Muscle layer of colon (tissue), 2 donors: ENCODE data around the gene USP7.

Experiments
- H3K27ac ChIP-seq: one replicate; pipeline ENCODE4 v1.7.0; 2013; ENCODE audit warnings: low read depth, mild to moderate bottlenecking, low read length, moderate library complexity
- H3K27me3 ChIP-seq, 2 donors: one replicate each; pipeline ENCODE4 v1.7.0; 2013; ENCODE audit warnings: low read length in 2 of 2, mild to moderate bottlenecking in 2 of 2; ENCODE audit not compliant: insufficient read depth in 2 of 2, control insufficient read depth in 1 of 2
- H3K36me3 ChIP-seq: one replicate; pipeline ENCODE4 v1.7.0; 2013; ENCODE audit warnings: mild to moderate bottlenecking, low read length; ENCODE audit not compliant: insufficient read depth
- H3K4me1 ChIP-seq: one replicate; pipeline ENCODE4 v1.7.0; 2013; ENCODE audit warnings: mild to moderate bottlenecking, low read length; ENCODE audit not compliant: insufficient read depth
- H3K4me3 ChIP-seq, 2 donors: one replicate each; pipeline ENCODE4 v1.7.0; 2013; ENCODE audit warnings: low read length in 2 of 2, low read depth in 1 of 2, mild to moderate bottlenecking in 1 of 2, moderate library complexity in 1 of 2
- H3K9ac ChIP-seq: one replicate; pipeline ENCODE4 v1.7.0; 2013; ENCODE audit warnings: low read length
- H3K9me3 ChIP-seq: one replicate; pipeline ENCODE4 v1.7.0; 2013; ENCODE audit warnings: mild to moderate bottlenecking, low read length
- donor health status: abdominal sarcoma.
- donor health status: Adenocarcinoma of cecum.

Gene USP7

DNA sequence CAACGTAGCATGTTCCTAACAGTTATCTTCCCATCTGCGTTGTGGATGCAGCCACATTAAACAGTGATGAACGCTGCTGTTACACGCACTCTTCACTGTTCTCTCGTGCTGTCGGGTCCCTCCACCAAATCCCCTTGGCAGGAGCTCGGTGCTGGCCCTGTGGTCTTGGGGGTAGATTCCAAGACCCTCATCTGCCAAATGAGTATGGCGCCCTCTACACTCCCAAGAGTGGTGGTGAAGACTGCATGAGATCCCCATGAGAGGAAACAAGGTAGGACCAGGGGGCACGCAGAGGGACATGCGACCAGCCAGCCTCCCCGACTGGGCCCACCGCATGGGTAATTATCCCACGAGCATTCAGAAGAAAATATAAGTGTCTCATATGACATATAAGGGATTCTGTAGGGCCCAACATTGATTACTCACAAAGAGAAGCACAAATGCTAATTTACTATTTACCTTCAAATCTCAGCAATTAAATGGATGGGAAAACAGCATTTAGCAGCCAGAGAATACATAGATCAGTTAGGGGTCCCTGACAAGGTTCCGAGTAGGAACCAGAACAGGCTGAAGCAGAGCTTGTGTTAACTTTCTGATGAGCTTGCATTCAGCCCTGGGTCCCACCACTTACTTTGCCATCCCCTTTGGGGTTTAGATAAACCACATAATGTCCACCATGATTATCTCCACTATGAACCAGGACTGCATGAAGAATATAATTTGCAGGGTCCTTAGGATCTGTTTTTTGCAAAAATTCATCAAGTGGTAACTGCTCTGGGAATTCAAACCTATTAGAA, 57.7 kb downstream of the USP7 start:
- Histone ChIP-seq H3K4me1 (no peaks in the 10 kb centered on the region), H3K36me3 (peaks cover 79% of the 10 kb centered on the region), H3K27me3 (no peaks in the 10 kb centered on the region), H3K4me3 (no peak overlapping the region), H3K9me3 (no peaks in the 10 kb centered on the region), H3K27ac (no peak overlapping the region), H3K9ac (no peak overlapping the region)

DNA sequence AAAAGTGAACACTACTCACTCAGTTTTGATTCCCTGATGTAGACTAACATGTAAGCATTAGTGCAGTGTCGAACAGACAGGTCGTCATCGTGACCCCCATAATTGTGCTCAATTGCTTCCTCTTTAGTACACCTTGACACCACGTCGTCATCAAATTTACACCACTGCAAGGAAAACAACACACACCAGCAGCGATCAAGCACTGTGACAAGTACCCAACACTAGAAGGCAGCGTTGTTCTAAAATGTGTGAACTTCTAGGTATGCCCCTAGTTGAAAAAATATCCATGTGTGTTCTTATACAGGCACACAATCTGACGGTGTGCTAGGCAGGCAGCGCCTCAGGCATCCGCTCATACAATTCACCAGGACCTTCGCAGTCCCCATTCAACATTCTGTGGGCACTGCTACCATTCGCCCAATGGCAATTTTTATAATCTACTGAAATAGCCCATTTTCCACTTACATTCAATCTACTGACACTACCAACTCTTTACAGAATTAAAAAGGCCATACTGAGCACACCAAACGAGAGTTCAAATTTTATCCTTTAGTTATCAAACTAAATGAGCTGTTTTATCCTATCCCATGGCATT, 58.4 kb downstream of the USP7 start:
- H3K4me1 ChIP-seq = no peaks in the 10 kb centered on the region
- H3K27ac ChIP-seq = no peak overlapping the region
- no peaks in the 10 kb centered on the region for H3K27me3 ChIP-seq
- peaks cover 77% of the 10 kb centered on the region for H3K36me3 ChIP-seq
- no peak overlapping the region for H3K9ac ChIP-seq
- H3K9me3 ChIP-seq = no peaks in the 10 kb centered on the region
- H3K4me3 ChIP-seq = no peak overlapping the region

DNA sequence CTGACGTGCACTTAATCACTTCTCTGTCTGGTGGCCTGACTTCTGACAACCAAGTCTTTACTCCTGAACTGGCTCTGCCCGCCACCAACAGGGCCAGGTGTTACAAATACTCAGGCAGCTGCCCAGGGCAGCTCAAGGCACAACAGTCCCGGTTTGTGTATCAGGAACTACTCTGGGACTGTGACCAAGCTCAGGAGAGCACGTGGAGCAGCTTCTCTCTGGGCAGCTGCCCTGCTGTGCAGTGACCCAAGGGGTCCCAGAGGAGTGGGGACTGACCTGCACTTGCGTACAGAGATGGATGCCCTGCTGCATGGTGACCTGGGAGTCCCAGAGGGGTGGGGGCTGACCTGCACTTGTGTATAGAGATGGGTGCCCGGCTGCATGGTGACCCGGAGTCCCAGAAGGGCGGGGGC, 59.7 kb downstream of the USP7 start:
- H3K9ac ChIP-seq = no peak overlapping the region
- H3K4me1 ChIP-seq = no peaks in the 10 kb centered on the region
- H3K4me3 ChIP-seq = no peak overlapping the region
- H3K27ac ChIP-seq = no peak overlapping the region
- H3K36me3 ChIP-seq = peaks cover 83% of the 10 kb centered on the region
- H3K27me3 ChIP-seq = no peaks in the 10 kb centered on the region
- H3K9me3 ChIP-seq = no peaks in the 10 kb centered on the region

DNA sequence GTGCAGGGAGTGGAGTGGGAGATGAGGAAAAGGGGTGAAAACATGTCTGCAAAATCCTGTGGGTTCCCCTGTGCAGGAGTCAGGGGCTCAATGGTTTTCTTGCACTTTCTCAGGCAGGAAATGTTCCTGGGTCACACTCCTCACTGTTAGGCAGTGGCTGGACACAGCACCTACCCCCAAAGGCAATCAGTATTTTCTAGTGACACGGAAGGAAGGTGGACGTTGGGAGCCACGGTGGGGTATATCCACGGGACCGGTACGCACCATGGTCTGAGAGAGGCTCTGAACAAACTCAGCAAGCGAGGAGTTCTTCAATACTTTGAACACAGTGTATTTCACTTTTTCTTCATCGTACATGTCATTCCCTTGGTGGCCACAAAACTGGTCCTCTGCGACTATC, 60.7 kb downstream of the USP7 start:
- Histone ChIP-seq H3K36me3 (peaks cover 83% of the 10 kb centered on the region), H3K27ac (no peak overlapping the region), H3K4me1 (no peaks in the 10 kb centered on the region), H3K9ac (no peak overlapping the region), H3K4me3 (no peak overlapping the region), H3K27me3 (no peaks in the 10 kb centered on the region), H3K9me3 (no peaks in the 10 kb centered on the region)

GRCh38 chr16:8901320-8901861, 62.3 kb downstream of the USP7 start:
- Histone ChIP-seq H3K9me3 (no peaks in the 10 kb centered on the region), H3K4me3 (no peak overlapping the region), H3K4me1 (no peaks in the 10 kb centered on the region), H3K27me3 (no peaks in the 10 kb centered on the region), H3K36me3 (peaks cover 87% of the 10 kb centered on the region), H3K9ac (no peak overlapping the region), H3K27ac (no peak overlapping the region)

DNA sequence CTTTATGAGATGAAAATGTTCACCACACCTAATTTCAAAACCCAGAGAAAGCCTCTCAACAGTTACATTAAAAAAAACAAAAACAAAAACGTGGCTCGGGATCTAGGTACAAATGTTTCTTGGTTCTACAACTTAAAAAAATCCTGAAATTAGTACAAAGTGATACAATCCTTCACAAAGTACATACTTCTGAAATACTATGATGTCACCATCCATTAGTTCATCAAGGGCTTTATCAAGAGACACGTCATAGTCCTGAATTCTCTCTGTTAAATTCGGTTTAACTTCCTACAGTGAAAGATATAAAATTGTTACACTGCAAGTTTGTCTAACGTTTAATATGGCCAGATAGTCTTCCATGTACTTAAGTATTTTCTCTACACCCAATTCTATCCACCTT, 63.4 kb downstream of the USP7 start:
- peaks cover 86% of the 10 kb centered on the region for H3K36me3 ChIP-seq
- H3K27ac ChIP-seq = no peak overlapping the region
- H3K9ac ChIP-seq = no peak overlapping the region
- no peaks in the 10 kb centered on the region for H3K9me3 ChIP-seq
- H3K4me1 ChIP-seq = no peaks in the 10 kb centered on the region
- no peak overlapping the region for H3K4me3 ChIP-seq
- no peaks in the 10 kb centered on the region for H3K27me3 ChIP-seq

- Histone ChIP-seq H3K36me3 (peaks cover 86% of the 10 kb centered on the region), H3K9ac (no peak overlapping the region)
These were observed 63.9 kb downstream of the USP7 start for GRCh38 chr16:8899709-8900317.

GRCh38 chr16:8898660-8899318, 64.9 kb downstream of the USP7 start:
- Histone ChIP-seq H3K9ac (no peak overlapping the region), H3K4me3 (no peak overlapping the region), H3K27me3 (no peaks in the 10 kb centered on the region), H3K36me3 (peaks cover 89% of the 10 kb centered on the region), H3K9me3 (no peaks in the 10 kb centered on the region), H3K4me1 (no peaks in the 10 kb centered on the region), H3K27ac (no peak overlapping the region)

More at GRCh38 chr16:8899709-8900317, 63.9 kb downstream of the USP7 start:
- Histone ChIP-seq H3K4me3 (no peak overlapping the region), H3K9me3 (no peaks in the 10 kb centered on the region), H3K27ac (no peak overlapping the region), H3K4me1 (no peaks in the 10 kb centered on the region), H3K27me3 (no peaks in the 10 kb centered on the region)

GRCh38 chr16:8894736-8895334, 68.9 kb downstream of the USP7 start:
- Histone ChIP-seq H3K4me1 (no peaks in the 10 kb centered on the region), H3K9ac (no peak overlapping the region), H3K36me3 (peaks cover 92% of the 10 kb centered on the region), H3K27me3 (no peaks in the 10 kb centered on the region), H3K4me3 (no peak overlapping the region), H3K27ac (no peak overlapping the region), H3K9me3 (no peaks in the 10 kb centered on the region)

GRCh38 chr16:8893976-8894690, 69.6 kb downstream of the USP7 start:
- Histone ChIP-seq H3K27me3 (no peaks in the 10 kb centered on the region), H3K9ac (no peak overlapping the region), H3K4me3 (no peak overlapping the region), H3K36me3 (peaks cover 89% of the 10 kb centered on the region), H3K9me3 (no peaks in the 10 kb centered on the region), H3K4me1 (no peaks in the 10 kb centered on the region), H3K27ac (no peak overlapping the region)
